Measurements from ENCODE around the gene GFRA3.

GRCh38 chr5:138226910-138227309 is 47.5 kb downstream of the GFRA3 start:
- TF ChIP-seq, protein P1, sequence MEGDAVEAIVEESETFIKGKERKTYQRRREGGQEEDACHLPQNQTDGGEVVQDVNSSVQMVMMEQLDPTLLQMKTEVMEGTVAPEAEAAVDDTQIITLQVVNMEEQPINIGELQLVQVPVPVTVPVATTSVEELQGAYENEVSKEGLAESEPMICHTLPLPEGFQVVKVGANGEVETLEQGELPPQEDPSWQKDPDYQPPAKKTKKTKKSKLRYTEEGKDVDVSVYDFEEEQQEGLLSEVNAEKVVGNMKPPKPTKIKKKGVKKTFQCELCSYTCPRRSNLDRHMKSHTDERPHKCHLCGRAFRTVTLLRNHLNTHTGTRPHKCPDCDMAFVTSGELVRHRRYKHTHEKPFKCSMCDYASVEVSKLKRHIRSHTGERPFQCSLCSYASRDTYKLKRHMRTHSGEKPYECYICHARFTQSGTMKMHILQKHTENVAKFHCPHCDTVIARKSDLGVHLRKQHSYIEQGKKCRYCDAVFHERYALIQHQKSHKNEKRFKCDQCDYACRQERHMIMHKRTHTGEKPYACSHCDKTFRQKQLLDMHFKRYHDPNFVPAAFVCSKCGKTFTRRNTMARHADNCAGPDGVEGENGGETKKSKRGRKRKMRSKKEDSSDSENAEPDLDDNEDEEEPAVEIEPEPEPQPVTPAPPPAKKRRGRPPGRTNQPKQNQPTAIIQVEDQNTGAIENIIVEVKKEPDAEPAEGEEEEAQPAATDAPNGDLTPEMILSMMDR (IDR thresholded peaks at IDR 0.05; ENCODE audit: insufficient read depth, low read length): no peak
- TF ChIP-seq POLR2AphosphoS5 (IDR thresholded peaks at IDR 0.05; ENCODE audit: low read depth) (no peak), REST (IDR thresholded peaks at IDR 0.05; ENCODE audit: insufficient replicate concordance, low read depth) (no peak), SPI1 (IDR thresholded peaks at IDR 0.05; ENCODE audit: borderline replicate concordance, low read depth) (no peak), GABPA (IDR thresholded peaks at IDR 0.05; ENCODE audit: low read depth) (no peak)
